Measurements from ENCODE around the gene JAM3.

DNA sequence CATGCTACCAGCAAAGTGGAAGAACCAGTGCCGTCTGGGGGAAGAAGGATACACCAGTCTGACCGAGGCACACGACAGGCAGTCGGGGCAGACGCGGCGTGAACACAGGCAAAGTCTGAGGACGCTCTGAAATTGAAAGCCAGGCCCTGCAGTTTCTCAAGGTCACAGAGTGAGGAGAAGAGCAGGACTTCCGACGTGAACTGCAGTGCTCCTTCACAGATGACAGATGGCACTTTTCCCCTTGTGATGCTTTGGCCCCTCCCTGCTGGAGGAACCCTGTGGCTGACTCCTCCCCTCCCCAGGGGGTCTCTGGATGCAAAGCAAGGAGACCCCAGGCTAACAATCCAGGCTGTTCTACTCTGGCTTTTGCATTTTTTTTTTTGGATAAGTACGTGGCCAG lies 19.6 kb upstream of the JAM3 start:
- TF ChIP-seq, protein P1, sequence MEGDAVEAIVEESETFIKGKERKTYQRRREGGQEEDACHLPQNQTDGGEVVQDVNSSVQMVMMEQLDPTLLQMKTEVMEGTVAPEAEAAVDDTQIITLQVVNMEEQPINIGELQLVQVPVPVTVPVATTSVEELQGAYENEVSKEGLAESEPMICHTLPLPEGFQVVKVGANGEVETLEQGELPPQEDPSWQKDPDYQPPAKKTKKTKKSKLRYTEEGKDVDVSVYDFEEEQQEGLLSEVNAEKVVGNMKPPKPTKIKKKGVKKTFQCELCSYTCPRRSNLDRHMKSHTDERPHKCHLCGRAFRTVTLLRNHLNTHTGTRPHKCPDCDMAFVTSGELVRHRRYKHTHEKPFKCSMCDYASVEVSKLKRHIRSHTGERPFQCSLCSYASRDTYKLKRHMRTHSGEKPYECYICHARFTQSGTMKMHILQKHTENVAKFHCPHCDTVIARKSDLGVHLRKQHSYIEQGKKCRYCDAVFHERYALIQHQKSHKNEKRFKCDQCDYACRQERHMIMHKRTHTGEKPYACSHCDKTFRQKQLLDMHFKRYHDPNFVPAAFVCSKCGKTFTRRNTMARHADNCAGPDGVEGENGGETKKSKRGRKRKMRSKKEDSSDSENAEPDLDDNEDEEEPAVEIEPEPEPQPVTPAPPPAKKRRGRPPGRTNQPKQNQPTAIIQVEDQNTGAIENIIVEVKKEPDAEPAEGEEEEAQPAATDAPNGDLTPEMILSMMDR (IDR thresholded peaks at IDR 0.05; ENCODE audit: low read length): no peak
- TF ChIP-seq EZH2phosphoT487 (IDR thresholded peaks at IDR 0.05; ENCODE audit: low read length): no peak
